COLO668 (cell line): ENCODE results near the gene RUBCNL.
"Not testable (repeated sequence)": the region's sequence is repeated elsewhere in the genome, so short reads cannot be mapped to it uniquely, and the experiment has no call there.

Experiments used
- DNase-seq: peaks from one replicate; lab custom pipeline; 2025; ENCODE audit not compliant: unreplicated experiment; lab: John Stamatoyannopoulos, UW

The RUBCNL gene

DNA sequence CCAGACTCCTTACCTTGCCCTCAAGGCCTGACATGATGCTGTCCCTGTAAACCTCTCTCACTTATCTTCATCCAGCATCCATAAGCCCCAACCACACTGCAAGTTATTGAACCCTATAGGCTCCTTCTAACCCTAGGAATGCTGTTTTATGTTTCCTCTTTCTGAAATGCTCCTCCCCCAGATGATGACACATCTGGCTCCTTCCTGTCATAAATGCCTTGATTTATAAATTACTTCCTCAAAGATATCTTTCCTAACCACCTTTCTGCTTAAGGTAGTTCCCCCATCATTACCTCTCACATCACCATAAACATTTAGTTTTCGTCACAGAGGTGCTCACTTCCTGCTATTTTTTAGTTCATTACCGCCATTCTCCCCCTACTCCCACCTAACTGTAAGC lies 12.3 kb downstream of the RUBCNL start:
- no peak for DNase-seq

- no peak for DNase-seq
Measured at GRCh38 chr13:46373623-46374022, 13.4 kb downstream of the RUBCNL start.

- DNase-seq = not testable (repeated sequence)
Measured at GRCh38 chr13:46372938-46373337, 14.1 kb downstream of the RUBCNL start.

DNA sequence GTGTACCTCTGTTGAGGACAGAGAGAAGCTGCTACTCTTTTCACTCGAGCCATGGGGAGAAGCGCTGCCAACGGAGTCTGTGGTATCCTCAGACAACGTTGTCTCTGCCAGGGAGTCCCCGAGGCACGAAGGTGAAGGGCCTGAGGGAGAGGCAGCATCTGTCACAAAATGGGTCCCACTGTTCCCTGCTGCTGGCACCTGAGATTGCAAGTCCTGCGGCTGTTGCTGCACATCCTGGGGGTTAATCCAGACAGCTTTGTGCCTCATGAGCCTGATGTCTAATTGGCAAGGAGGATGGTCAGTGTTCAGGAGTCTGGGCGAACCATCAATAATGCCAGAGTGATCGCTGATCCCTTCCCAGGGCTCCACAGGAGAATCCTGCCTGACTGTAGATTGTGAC lies 15.0 kb downstream of the RUBCNL start:
- DNase-seq = no peak

- no peak for DNase-seq
Measured at GRCh38 chr13:46369506-46370277, 17.4 kb downstream of the RUBCNL start.

DNA sequence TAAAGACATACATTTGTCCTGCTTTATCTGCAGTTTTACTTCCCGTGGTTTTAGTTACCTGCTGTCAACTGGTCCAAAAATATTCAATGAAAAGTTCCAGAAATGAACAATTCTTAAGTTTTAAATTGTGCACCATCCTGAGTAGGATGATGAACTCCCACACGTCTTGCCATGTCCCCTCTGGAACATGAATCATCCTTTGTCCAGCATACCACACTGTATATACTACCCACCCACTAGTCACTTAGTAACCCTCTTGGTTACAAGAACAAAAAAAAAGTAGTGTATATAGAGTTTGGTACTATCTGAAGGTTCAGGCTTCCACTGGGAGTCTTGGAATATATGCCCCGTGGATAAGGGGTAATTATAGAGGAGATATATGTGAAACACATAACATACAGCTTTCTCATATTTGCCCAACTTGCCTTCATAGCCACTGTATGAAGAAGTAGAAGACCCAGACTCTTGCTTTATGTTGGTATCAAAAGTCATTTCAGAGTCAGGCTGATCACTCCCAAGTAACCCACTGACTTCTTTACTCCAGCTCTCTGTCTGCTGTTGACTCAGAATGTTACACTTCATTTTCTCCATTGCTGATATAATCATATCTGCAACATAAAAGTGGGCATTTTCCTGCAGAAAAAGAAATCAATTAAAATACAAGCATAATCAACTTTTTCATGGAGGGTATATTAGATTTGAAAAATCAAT lies 19.3 kb downstream of the RUBCNL start:
- DNase-seq = no peak

DNA sequence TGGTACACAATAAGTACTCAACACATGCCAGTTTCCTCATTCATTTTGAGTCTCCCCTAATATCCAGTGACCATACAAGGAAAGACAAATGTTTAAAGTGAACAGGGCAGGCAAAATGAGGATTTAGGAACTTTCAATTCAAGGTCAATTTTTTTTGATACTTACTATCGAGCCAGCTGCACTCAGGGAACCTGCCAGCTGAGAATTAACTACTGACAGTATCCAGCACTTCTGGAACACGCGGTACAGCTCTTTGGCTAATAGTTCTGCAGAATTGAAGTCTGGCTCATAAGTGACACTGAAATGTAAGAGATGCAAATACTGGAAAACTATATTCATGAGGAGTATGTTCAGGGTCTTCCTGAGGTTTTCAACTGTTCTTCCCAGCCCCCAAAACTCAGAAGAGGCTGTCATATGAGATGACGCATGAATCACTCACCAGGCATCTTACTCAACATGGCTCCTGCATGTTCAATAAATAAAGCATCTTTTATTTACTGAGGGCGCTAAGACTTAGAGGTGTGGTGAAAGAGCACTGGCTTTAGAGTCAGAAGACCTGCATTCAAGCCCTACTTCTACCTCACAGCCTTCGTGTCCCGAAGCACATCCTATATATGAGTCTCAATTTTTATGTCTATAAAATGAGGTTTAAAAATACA lies 25.6 kb downstream of the RUBCNL start:
- DNase-seq = no peak

DNA sequence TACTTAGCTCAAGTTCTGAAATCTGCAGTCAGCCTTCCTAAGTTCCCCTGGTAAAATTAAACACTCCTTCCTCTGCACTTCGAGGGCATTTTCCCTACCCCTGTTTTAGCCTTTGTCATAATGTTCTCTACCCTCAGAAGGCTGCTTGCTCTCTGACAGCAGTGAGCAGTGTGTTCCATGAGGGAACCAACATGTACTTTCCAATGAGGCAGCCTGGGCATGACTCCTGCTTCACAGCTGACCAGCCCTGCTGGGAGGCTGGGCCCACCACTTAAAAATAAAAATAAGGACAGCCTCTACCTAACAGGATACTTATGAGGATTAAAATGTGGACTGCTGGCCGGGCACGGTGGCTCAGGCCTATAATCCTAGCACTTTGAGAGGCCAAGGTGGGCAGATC lies 26.4 kb downstream of the RUBCNL start:
- no peak for DNase-seq

DNA sequence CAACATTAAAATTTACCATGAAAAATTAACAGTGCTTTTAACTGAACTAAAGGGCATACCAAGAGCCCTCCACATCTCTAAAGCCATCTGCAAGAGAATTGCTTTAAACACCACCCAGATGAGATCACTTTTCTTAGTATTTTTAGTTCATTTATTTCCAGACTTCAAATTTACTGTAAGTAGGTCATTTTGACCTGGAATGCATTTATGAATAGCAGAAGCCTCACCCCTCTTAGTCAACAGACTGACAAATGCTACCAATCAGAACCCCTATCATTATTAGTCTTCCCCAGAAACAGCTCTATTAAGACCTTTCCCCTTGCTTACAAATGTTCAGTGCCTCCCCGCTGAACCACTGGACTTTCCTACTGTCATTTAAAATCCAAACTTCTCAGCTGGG lies 27.3 kb downstream of the RUBCNL start:
- DNase-seq = no peak

GRCh38 chr13:46355901-46356590 lies 31.0 kb downstream of the RUBCNL start:
- DNase-seq = no peak

DNA sequence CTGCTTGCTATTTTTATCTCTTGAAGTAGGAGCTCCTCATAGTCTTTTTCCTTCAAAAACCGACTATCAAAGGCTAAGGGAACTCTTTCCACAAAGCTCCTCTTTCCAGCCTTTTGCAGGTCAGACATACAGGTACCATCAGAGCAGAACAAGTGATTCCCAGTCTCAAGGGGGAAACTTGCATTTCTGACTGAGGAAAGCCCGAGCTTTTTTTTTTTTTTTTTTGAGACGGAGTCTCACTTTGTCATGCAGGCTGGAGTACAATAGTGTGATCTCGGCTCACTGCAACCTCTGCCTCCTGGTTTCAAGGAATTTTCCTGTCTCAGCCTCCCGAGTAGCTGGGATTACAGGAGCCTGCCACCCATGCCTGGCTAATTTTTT lies 32.0 kb downstream of the RUBCNL start:
- no peak for DNase-seq

DNA sequence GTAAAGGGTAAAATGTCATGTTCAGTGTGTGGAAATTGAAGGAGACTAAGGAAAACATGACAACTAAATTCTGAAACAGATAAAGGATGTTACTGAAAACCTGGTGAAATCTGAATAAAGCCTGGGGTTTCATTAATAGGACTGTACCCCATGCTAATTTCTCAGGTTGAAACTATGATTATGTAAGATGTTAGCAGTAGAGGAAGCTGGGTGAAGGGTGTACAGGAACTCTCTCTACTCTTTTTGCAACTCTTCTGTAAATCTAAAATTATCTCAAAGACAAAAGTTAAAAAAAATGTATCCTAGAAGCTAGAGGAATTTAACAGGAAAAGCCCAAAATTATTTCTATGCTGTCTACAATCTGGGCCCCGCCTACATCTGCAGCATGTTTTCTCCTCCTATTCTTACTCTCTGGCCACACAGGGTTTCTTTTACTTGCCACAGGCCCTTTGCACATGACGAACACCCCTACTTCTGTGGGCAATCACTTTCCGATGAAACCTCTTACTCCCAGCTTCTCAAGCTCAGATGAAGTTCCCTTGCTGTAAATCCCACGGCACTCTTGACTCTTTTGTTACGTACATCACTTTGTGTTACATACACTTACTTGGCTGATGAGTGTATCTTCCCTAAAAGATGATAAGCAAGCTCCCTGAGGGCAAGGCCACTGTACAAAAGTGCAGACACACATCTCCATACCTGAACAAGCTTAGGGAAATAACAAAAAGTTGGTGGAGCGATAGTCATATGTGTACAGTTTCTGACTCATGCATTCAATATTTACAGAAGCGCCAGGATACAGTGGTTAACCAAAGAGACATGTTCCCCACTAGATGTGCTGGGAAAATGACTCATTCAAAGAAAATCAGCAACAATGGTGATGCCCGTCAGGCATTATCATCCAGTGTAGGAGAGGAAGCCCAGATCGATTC lies 32.6 kb downstream of the RUBCNL start:
- peak; percentile 57 for DNase-seq

DNA sequence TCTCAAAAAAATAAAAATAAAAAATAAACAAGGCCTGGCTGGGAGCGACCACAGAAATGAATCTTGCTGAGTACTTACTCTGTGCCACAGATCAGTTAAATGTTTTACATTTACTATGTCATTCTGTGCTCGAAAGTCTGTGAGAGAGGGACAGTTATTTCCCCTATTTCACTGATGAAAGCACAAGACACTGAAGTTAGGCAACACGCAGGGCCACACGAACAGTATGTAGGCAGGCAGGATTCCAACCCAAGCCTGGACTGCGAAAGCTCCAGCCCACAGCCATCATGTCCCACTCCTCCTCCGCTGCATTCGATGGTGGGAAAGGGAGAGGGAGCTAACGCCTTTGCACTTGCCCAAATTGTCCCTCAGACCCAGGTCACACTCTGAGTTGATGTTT lies 34.2 kb downstream of the RUBCNL start:
- DNase-seq = no peak

DNA sequence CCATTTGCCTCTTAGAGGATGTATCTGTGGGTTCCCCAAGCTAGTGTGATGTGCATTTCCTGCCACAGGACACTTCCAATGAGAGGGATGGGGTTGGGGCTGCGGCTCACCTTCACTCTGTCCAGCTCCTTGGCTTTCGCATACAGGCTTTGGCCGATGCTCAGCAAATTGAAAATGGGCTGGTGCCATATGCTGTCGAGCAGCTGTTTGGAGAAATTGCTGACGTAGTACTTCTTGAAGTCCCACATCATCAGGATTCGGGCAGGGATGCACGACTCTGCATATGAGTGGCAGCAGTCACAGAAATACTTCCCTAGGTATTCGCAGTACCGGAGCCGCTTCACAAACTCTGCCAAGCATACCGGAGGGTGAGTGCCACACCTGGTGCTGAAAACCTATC lies 37.0 kb downstream of the RUBCNL start:
- no peak for DNase-seq

DNA sequence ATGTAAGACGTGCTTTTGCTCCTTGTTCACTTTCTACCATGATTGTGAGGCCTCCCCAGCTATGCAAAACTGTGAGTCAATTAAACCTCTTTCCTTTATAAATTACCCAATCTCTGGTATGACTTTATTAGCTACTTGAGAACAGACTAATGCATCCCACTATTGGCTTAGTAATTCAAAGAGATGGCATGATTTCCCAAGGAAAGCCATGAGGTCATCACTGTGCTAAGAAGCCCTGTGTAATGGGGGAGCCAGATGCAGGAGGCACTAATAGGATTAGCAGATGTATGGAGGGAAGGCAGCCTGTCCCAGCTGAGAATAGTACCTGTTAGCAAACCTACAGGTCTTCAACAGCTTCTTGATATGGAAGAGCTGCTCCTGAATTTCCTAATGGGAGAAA lies 38.1 kb downstream of the RUBCNL start:
- no peak for DNase-seq

- DNase-seq = no peak
Measured at GRCh38 chr13:46347277-46347676, 39.8 kb downstream of the RUBCNL start.

DNA sequence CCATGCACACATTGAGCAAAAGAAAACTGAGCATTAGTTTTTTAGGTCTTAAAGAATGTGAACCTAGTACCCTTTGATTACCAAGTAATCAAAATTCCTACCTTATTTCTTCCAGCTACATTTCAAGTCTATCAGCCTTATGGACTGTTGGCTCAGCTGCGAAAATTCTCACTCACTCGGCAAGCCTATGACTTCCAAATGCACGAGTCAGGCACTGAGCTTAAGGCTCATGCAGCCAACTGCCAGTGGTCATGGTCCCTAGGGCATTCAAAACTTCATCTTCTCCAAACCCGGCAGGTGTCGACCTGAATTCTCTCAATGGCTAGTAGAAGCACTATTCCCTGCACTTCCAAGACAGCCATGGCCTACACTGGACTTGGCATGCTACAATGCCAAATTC lies 41.2 kb downstream of the RUBCNL start:
- no peak for DNase-seq

- DNase-seq = no peak
Measured at GRCh38 chr13:46345398-46345797, 41.7 kb downstream of the RUBCNL start.

GRCh38 chr13:46343279-46343994 lies 43.6 kb downstream of the RUBCNL start:
- no peak for DNase-seq

GRCh38 chr13:46342538-46342937 lies 44.5 kb downstream of the RUBCNL start:
- DNase-seq = no peak
